HT-29 (cell line): ENCODE data around the gene CCDC57. TPM values are rescaled to one million over a fixed set of nuclear protein-coding genes. Genes with fewer than 3 reads are reported as not detected.
"Not testable (repeated sequence)": the region's sequence is repeated elsewhere in the genome, so short reads cannot be mapped to it uniquely, and the experiment has no call there.

Experiments used
- DNase-seq: peaks from one replicate; pipeline ENCODE4 v3.0.0-alpha.2; 2015; ENCODE audit warnings: low spot score
- total RNA-seq: library from RNA; depleted of rRNA; stranded (reverse); fragments of >200 nt; shearing (Covaris generic); gene quantifications from 2 replicates; pipeline ENCODE4 v1.2.3, GENCODE V29; 2014

The CCDC57 gene
- total RNA-seq, 1 experiment from 2014 or later, result 47.6 TPM

GRCh38 chr17:82204831-82205719 is 7.6 kb downstream of the CCDC57 start:
- DNase-seq, result peak; percentile 60

GRCh38 chr17:82203920-82204319 is 8.7 kb downstream of the CCDC57 start:
- no peak for DNase-seq

GRCh38 chr17:82202981-82203380 is 9.7 kb downstream of the CCDC57 start:
- no peak for DNase-seq

- DNase-seq, result no peak
Measured at GRCh38 chr17:82201498-82201910, 11.1 kb downstream of the CCDC57 start.

- DNase-seq, result no peak
Measured at GRCh38 chr17:82200743-82201497, 11.7 kb downstream of the CCDC57 start.

GRCh38 chr17:82200135-82200534 is 12.5 kb downstream of the CCDC57 start:
- DNase-seq, result no peak

GRCh38 chr17:82199496-82199895 is 13.1 kb downstream of the CCDC57 start:
- no peak for DNase-seq

GRCh38 chr17:82198092-82198491 is 14.6 kb downstream of the CCDC57 start:
- no peak for DNase-seq

GRCh38 chr17:82195675-82196672 is 16.7 kb downstream of the CCDC57 start:
- no peak for DNase-seq

GRCh38 chr17:82194765-82195164 is 17.9 kb downstream of the CCDC57 start:
- DNase-seq, result no peak

- DNase-seq, result no peak
Measured at GRCh38 chr17:82193520-82194220, 19.0 kb downstream of the CCDC57 start.

- not testable (repeated sequence) for DNase-seq
Measured at GRCh38 chr17:82193050-82193449, 19.6 kb downstream of the CCDC57 start.

- DNase-seq, result no peak
Measured at GRCh38 chr17:82188001-82188961, 24.4 kb downstream of the CCDC57 start.

- DNase-seq, result no peak
Measured at GRCh38 chr17:82187500-82187899, 25.1 kb downstream of the CCDC57 start.

GRCh38 chr17:82186221-82186620 is 26.4 kb downstream of the CCDC57 start:
- DNase-seq, result no peak

GRCh38 chr17:82184761-82185160 is 27.9 kb downstream of the CCDC57 start:
- DNase-seq, result no peak

- DNase-seq, result no peak
Measured at GRCh38 chr17:82180776-82181528, 31.7 kb downstream of the CCDC57 start.

- no peak for DNase-seq
Measured at GRCh38 chr17:82179946-82180475, 32.6 kb downstream of the CCDC57 start.

- DNase-seq, result no peak
Measured at GRCh38 chr17:82179412-82179811, 33.2 kb downstream of the CCDC57 start.
